Karpas-422 (cell line): ENCODE measurements around the gene CCDC88B. TPM values are rescaled to one million over a fixed set of nuclear protein-coding genes. Genes with fewer than 3 reads are reported as not detected.
A peak's percentile ranks its signal among the peaks of the same experiment; 100 is the strongest.

Experiments
- DNase-seq: peaks from one replicate; pipeline ENCODE4 v3.0.0-alpha.2; 2015
- H2AFZ ChIP-seq: fragments of 200-600 bp; sonication (generic); 2 replicates; pipeline ENCODE4 v1.6.1; 2014; ENCODE audit warnings: antibody characterized with exemption, low read length, mixed read lengths
- H3K27ac ChIP-seq: fragments of 200-600 bp; sonication (generic); 2 replicates; pipeline ENCODE4 v1.5.1; 2014; ENCODE audit warnings: mild to moderate bottlenecking, low read length, moderate library complexity
- H3K27me3 ChIP-seq: fragments of 200-600 bp; sonication (generic); 2 replicates; pipeline ENCODE4 v1.6.1; 2014; ENCODE audit warnings: low read length, mixed read lengths
- H3K36me3 ChIP-seq: fragments of 200-600 bp; sonication (generic); 2 replicates; pipeline ENCODE4 v1.6.1; 2014; ENCODE audit warnings: low read length, mixed read lengths; ENCODE audit not compliant: insufficient read depth
- H3K4me1 ChIP-seq: fragments of 200-600 bp; sonication (generic); 2 replicates; pipeline ENCODE4 v1.6.1; 2014; ENCODE audit warnings: mild to moderate bottlenecking, low read length, mixed read lengths
- H3K4me2 ChIP-seq: fragments of 200-600 bp; sonication (generic); 2 replicates; pipeline ENCODE4 v1.6.1; 2014; ENCODE audit warnings: low read length, low read depth, mild to moderate bottlenecking; ENCODE audit not compliant: poor library complexity, severe bottlenecking
- H3K4me3 ChIP-seq: fragments of 200-600 bp; sonication (generic); 2 replicates; pipeline ENCODE4 v1.5.1; 2014; ENCODE audit warnings: mild to moderate bottlenecking, antibody characterized with exemption, low read length, mixed read lengths
- H3K79me2 ChIP-seq: fragments of 200-600 bp; sonication (generic); 2 replicates; pipeline ENCODE4 v1.6.1; 2014; ENCODE audit warnings: mild to moderate bottlenecking, low read length, mixed read lengths
- H3K9ac ChIP-seq: fragments of 200-600 bp; sonication (generic); 2 replicates; pipeline ENCODE4 v1.6.0; 2014; ENCODE audit warnings: low read length
- H3K9me2 ChIP-seq: fragments of 200-600 bp; sonication (generic), shearing (Covaris generic); replicated peaks from 2 replicates; pipeline ENCODE4 v1.6.0; 2014; ENCODE audit warnings: mild to moderate bottlenecking, low read length, moderate library complexity; ENCODE audit not compliant: insufficient read depth
- H3K9me3 ChIP-seq: fragments of 300-700, 200-600 bp; sonication (generic); 2 replicates; pipeline ENCODE4 v1.6.1; 2014; ENCODE audit warnings: low read length, mixed read lengths
- H4K20me1 ChIP-seq: fragments of 200-600 bp; sonication (generic); 2 replicates; pipeline ENCODE4 v1.6.1; 2014; ENCODE audit warnings: mild to moderate bottlenecking, antibody characterized with exemption, low read length, low read depth; ENCODE audit not compliant: insufficient read depth
- total RNA-seq: library from RNA; depleted of rRNA; stranded (reverse); fragments of >200 nt; shearing (Covaris generic); gene quantifications from 2 replicates; pipeline ENCODE4 v1.2.3, GENCODE V29; 2014; ENCODE audit warnings: low replicate concordance

CCDC88B gene
- total RNA-seq, 1 experiment from 2014 or later, result 34.9 TPM

GRCh38 chr11:64351136-64351631 lies 11.2 kb downstream of the CCDC88B start:
- no peak for DNase-seq
- H3K27ac ChIP-seq, result no peak overlapping the region
- 0 out of 2 replicates have a peak, but pooled peaks cover 4% of the 10 kb centered on the region for H3K36me3 ChIP-seq
- no peaks in the 10 kb centered on the region for H3K9me3 ChIP-seq
- no peaks in the 10 kb centered on the region for H3K27me3 ChIP-seq
- H3K9me2 ChIP-seq, result no peaks in the 10 kb centered on the region
- H3K79me2 ChIP-seq, result no peaks in the 10 kb centered on the region
- no peak overlapping the region for H2AFZ ChIP-seq
- H3K9ac ChIP-seq, result no peak overlapping the region
- H3K4me1 ChIP-seq, result peaks cover 16% of the 10 kb centered on the region
- H3K4me2 ChIP-seq, result no peak overlapping the region
- no peaks in the 10 kb centered on the region for H4K20me1 ChIP-seq
- H3K4me3 ChIP-seq, result no peak overlapping the region

- H3K9ac ChIP-seq, result no peak overlapping the region
- no peak overlapping the region for H2AFZ ChIP-seq
- H3K4me2 ChIP-seq, result no peak overlapping the region
- DNase-seq, result no peak
- no peaks in the 10 kb centered on the region for H3K27me3 ChIP-seq
- no peaks in the 10 kb centered on the region for H3K9me2 ChIP-seq
- H3K36me3 ChIP-seq, result 0 out of 2 replicates have a peak, but pooled peaks cover 4% of the 10 kb centered on the region
- no peak overlapping the region for H3K4me3 ChIP-seq
- H4K20me1 ChIP-seq, result no peaks in the 10 kb centered on the region
- peaks cover 24% of the 10 kb centered on the region for H3K4me1 ChIP-seq
- no peak overlapping the region for H3K27ac ChIP-seq
- no peaks in the 10 kb centered on the region for H3K79me2 ChIP-seq
- H3K9me3 ChIP-seq, result no peaks in the 10 kb centered on the region
Observed at GRCh38 chr11:64352099-64352994, 12.3 kb downstream of the CCDC88B start.

- no peaks in the 10 kb centered on the region for H3K79me2 ChIP-seq
- no peaks in the 10 kb centered on the region for H3K27me3 ChIP-seq
- no peak overlapping the region for H3K4me2 ChIP-seq
- H3K9me3 ChIP-seq, result no peaks in the 10 kb centered on the region
- H3K27ac ChIP-seq, result no peak overlapping the region
- H3K9me2 ChIP-seq, result no peaks in the 10 kb centered on the region
- no peak overlapping the region for H3K4me3 ChIP-seq
- DNase-seq, result no peak
- H4K20me1 ChIP-seq, result no peaks in the 10 kb centered on the region
- H2AFZ ChIP-seq, result no peak overlapping the region
- H3K9ac ChIP-seq, result no peak overlapping the region
- 0 out of 2 replicates have a peak, but pooled peaks cover 4% of the 10 kb centered on the region for H3K36me3 ChIP-seq
- peaks cover 33% of the 10 kb centered on the region for H3K4me1 ChIP-seq
Observed at GRCh38 chr11:64352995-64353714, 13.2 kb downstream of the CCDC88B start.

- Histone ChIP-seq H3K27ac (no peak overlapping the region), H3K9me3 (no peaks in the 10 kb centered on the region), H3K4me3 (no peak overlapping the region), H3K4me1 (peaks cover 39% of the 10 kb centered on the region), H3K36me3 (0 out of 2 replicates have a peak, but pooled peaks cover 4% of the 10 kb centered on the region), H4K20me1 (no peaks in the 10 kb centered on the region), H3K9me2 (no peaks in the 10 kb centered on the region), H3K79me2 (no peaks in the 10 kb centered on the region), H3K4me2 (no peak overlapping the region), H3K27me3 (no peaks in the 10 kb centered on the region), H2AFZ (no peak overlapping the region), H3K9ac (no peak overlapping the region)
- no peak for DNase-seq
Observed at GRCh38 chr11:64353715-64354506, 13.9 kb downstream of the CCDC88B start.

GRCh38 chr11:64355078-64355940 lies 15.3 kb downstream of the CCDC88B start:
- H2AFZ ChIP-seq, result no peak overlapping the region
- H3K27ac ChIP-seq, result peak overlapping the region; percentile 76
- peak; percentile 91 for DNase-seq
- 0 out of 2 replicates have a peak, but pooled peaks cover 4% of the 10 kb centered on the region for H3K36me3 ChIP-seq
- H3K4me3 ChIP-seq, result no peak overlapping the region
- peaks cover 51% of the 10 kb centered on the region for H3K4me1 ChIP-seq
- H3K9me3 ChIP-seq, result no peaks in the 10 kb centered on the region
- peaks cover 3% of the 10 kb centered on the region; the same call in 1 of the 2 replicates for H3K79me2 ChIP-seq
- peak overlapping the region; percentile 51 for H3K9ac ChIP-seq
- no peaks in the 10 kb centered on the region for H3K9me2 ChIP-seq
- H3K4me2 ChIP-seq, result peak overlapping the region; percentile 11
- no peaks in the 10 kb centered on the region for H3K27me3 ChIP-seq
- H4K20me1 ChIP-seq, result peaks cover 4% of the 10 kb centered on the region; the same call in 1 of the 2 replicates

GRCh38 chr11:64356498-64357411 lies 16.8 kb downstream of the CCDC88B start:
- Histone ChIP-seq H3K4me1 (peaks cover 54% of the 10 kb centered on the region), H3K36me3 (peaks cover 8% of the 10 kb centered on the region; the same call in 1 of the 2 replicates), H3K9ac (no peak overlapping the region), H3K4me3 (no peak overlapping the region), H2AFZ (no peak overlapping the region), H3K9me2 (no peaks in the 10 kb centered on the region), H3K27me3 (no peaks in the 10 kb centered on the region), H3K27ac (no peak overlapping the region), H3K9me3 (no peaks in the 10 kb centered on the region), H3K4me2 (peak overlapping the region; percentile 88), H3K79me2 (peaks cover 3% of the 10 kb centered on the region; the same call in 1 of the 2 replicates), H4K20me1 (peaks cover 4% of the 10 kb centered on the region; the same call in 1 of the 2 replicates)
- peak; percentile 88 for DNase-seq
